G401 (cell line): ENCODE measurements around the gene NR2F6. TPM values are rescaled to one million over a fixed set of nuclear protein-coding genes. Genes with fewer than 3 reads are reported as not detected.

Experiments
- DNase-seq: peaks from one replicate; pipeline ENCODE4 v3.0.0-alpha.2; 2015; ENCODE audit warnings: low spot score
- in situ Hi-C: cut with HindIII; loops from 2 replicates; pipeline ENCODE4 v1.10.0; 2016; ENCODE audit warnings: low sequenced_read_pairs, mixed read lengths
- total RNA-seq: library from RNA; depleted of rRNA; stranded (reverse); fragments of >200 nt; shearing (Covaris generic); gene quantifications from 2 replicates; pipeline ENCODE4 v1.2.3, GENCODE V29; 2014

The NR2F6 gene
- total RNA-seq, 1 experiment from 2014 or later, result 232 TPM

DNA sequence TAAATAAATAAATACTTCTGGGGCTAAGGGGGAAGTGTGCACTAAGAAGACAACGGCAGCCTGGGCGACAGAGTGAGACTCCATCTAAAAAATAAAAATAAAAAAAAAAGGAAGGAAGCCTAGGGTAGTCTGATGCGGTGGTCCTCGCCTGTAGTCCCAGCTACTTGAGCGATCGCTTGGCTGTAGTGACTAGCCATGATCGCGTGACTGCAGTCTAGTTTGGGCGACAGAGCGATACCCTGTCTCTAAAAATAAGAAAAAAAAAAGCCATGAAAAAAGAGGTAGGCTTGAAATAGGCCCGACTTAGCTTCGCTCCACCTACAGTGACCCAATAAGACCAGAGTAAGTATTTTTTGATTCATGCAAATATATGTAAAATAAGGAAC lies 20.9 kb upstream of the NR2F6 start:
- DNase-seq, result no peak
- in situ Hi-C loops, result no loop called here

DNA sequence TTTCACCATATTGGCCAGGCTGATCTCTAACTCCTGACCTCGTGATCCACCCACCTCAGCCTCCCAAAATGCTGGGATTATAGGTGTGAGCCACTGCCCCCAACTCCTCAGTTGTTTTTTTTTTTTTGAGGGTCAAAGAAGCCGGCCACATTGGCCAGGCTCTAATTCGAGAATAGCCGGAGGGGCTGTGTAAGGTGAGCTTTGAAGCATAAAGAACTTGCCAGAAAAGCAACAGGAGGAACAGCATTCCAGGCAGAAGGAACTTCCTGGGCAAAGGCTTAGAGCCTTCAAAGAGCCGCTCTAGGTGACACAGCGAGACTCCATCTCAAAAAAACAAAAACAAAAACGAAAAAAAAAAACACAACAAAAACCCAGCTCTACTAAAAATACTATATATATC lies 20.3 kb upstream of the NR2F6 start:
- no peak for DNase-seq
- in situ Hi-C loops, result no loop called here

DNA sequence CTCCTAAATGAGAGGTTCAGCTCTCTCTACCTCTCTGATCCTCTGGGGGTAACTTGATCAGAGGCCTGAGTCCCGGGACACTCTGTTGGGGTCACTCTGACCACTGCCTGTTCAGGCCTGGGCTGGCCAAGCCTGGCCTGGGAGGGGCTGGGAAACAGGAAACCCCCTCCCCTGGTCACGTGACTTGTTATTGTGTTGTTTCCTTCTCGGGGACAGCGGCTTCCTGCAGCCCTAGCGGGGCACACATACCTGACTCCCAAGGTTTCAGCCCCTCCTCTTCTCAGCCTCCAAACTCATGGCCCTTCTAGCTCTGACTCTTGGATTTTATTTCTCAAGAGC lies 18.9 kb upstream of the NR2F6 start, which contains the start of gene USHBP1:
Gene USHBP1 (minus strand): TSS at position 105 of the 339 bp plus-strand sequence. CDS start 446 bp downstream, outside the sequence.
- in situ Hi-C loops, result no loop called here
- DNase-seq, result no peak

DNA sequence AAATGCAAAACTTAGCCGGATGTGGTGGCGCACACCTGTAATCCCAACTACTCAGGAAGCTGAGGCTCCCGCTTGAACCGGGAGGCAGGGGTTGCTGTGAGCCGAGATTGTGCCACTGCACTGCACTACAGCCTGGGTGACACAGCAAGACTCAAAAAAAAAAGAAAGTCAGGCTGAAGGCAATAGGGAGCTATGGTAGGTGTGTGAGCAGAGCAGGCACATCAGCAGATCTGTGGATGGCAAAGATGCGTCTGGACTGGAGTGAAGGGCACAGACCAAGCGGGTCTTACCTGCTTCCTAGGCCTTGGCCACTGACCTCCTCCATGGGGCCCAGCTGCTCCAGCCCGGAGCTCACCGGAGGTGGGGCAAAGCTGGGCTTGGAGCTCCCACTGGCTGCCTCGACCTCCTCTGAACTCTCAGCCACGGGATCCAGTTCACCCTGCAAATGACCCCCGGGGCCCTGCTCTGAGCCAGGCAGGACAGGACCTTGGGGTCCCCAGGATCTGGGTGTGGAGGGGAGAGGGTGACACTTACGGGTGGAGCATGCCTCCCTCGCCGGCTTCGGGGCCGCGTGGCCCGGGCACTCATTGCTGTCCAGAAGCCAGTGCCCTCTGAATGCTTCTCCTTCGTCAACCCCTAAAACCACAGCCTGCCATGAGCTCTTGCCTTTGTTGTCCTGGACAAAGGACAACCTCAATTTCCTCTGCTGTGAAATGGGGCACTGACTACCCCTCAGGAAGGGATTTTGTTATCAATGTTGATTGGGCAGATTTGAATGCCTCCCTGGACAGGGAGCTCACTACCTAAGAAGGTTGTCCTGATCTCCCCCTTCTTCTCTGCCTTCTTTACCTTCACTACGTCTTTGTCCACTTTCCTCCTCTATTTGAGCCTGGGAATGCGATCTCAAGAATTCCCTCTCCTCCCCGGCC lies 18.3 kb upstream of the NR2F6 start:
- in situ Hi-C loops, result no loop called here
- no peak for DNase-seq

DNA sequence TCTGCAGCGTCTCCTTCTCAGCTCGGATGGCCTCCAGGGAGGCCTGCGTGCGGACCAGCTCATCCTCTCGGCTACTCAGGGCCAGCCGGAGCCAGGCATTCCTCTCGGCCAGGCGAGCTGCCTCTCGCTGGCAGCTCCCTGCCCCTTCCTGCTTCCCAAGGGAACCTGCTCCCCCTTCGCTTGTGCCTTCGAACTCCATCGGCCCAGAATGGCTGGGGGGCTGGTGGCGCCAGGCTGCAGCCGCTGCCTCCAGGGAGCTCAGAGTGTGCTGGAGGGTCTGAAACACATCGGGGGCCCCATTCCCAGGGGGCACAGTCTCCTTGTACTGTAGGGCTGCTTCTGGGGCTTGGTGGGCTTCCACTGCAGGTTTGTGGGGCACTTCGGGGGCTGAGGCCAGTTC lies 16.8 kb upstream of the NR2F6 start:
- DNase-seq, result no peak
- in situ Hi-C loops, result no loop called here

DNA sequence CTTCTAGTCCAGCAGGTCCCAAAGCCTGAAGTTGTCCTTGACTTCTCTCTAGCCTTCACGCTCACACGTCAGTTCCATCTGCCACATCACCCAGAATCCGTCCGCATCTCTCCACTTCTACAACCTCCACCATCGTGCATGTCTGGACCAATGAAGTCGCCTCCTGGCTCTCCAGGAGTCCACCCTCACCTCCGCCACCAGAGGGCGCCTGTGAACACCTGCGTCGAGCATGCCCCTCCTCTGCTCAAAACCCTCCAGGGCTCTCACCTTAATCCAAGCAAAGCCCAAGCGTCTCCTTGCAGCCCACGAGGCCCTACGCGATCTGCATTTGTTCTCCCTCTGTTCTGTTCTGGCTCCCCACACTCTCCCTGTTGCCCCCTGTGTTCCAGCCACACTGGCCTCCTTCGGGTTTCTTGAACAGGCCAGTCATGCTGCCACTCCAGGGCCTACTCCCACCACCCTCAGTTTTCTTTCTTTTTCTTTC lies 15.2 kb upstream of the NR2F6 start:
- in situ Hi-C loops, result no loop called here
- peak; percentile 63 for DNase-seq

DNA sequence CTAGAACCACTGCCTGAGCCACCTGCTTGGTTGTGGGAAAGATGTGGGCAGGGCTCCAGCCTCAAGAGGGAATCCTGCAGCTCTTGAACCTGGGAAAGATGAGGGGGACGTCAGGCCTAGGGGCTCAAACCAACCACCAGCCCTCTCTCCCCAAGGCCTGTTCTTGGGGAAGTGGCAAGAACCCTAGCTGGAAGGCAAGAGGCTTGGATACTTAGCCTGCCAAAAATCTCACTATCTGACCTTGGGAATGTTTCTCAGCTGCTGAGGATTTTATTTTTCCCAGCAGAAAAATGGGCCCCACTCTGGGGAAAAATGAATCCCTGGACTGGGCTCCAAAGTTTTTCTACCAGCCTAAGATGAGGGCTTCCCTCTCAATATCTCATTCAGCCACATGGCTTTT lies 14.2 kb upstream of the NR2F6 start:
- in situ Hi-C loops, result no loop called here
- no peak for DNase-seq

DNA sequence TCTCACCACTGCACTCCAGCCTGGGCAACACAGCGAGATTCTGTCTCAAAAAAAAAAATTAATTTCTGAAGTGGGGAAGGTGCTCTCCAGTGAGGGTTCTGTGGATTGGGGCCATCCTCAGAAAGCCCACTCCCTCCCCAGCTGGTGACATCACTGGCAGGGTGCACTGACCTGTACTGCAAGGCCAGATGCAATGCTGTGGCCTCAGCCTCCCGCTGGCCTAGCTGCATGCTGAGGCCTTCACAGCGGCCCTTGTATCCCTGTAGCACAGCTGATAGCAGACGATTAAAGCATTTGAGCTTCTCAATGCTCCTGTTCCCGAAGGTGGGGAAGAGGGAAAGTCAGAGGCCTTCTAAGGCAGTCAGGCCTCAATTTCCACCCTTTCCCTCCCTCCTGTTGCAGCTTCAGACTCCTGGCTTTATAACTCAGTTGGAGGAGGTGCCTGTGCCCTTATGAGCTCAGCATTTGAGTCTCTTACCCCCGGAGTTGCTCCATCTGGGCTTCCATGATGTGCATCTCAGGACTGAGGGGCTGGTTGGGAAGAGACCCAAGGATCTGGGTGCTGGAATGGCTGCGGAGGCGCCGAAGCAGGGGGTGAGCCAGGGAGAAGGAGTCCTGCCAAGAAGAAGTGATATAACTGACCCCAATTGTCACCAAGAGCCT lies 13.5 kb upstream of the NR2F6 start:
- no peak for DNase-seq
- in situ Hi-C loops, result no loop called here

DNA sequence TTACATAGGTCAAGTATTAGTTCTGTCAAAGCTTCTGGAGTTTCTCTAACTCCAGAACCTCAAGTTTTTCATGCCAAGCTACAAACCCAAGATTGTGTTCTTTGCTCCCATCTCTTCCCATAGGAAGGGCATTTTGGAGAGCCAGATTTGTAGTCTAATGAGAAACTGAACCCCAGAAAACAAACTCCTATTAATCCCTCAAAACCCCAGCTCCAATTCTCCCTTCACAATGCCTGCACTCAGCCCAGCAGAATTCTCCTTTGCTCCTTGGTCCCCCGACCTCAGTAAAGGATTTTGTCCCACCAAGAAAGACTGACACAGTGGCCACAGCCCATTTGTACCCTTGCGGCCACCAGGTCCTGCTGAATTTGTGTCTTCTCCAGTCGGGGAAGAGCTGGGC lies 10.4 kb upstream of the NR2F6 start:
- in situ Hi-C loops, result no loop called here
- no peak for DNase-seq

DNA sequence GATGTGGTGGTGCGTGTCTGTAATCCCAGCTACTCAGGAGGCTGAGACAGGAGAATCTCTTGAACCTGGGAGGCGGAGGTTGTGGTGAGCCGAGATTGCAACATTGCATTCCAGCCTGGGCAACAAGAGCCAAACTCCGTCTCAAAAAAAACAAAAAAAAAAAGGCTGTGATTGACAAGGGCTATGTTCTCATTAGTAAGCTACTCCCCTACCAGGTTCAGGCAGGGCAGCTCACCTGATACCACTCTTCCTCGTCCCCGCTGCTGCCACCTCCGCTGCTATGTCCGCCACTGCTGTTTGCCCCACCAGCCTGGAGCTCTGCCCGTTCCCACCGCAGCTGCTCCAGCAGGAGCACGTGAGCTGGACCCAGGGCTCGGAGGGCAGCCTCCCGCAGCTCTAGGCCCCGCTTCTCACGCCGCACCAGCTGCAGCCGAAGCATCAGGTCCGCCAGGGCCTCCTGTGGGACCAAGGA lies 9.5 kb upstream of the NR2F6 start:
- in situ Hi-C loops, result no loop called here
- no peak for DNase-seq

DNA sequence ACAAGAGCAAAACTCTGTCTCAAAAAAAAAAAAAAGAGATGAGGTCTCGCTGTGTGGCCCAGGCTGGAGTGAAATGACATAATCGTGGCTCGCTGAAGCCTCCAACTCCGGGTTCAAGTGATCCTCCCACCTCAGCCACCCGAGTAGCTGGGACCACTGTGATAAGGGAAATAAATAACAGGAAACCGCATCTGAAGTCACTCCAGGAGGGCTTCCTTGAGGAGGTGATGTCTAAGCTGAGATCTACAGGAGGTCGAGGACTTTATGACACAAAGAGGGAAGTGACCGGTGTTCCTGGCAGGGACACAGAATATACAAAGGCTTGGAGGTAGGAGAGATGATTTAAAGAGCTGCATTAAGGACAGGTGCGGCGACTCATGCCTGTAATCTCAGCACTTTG lies 8.9 kb upstream of the NR2F6 start:
- DNase-seq, result no peak
- in situ Hi-C loops, result no loop called here

DNA sequence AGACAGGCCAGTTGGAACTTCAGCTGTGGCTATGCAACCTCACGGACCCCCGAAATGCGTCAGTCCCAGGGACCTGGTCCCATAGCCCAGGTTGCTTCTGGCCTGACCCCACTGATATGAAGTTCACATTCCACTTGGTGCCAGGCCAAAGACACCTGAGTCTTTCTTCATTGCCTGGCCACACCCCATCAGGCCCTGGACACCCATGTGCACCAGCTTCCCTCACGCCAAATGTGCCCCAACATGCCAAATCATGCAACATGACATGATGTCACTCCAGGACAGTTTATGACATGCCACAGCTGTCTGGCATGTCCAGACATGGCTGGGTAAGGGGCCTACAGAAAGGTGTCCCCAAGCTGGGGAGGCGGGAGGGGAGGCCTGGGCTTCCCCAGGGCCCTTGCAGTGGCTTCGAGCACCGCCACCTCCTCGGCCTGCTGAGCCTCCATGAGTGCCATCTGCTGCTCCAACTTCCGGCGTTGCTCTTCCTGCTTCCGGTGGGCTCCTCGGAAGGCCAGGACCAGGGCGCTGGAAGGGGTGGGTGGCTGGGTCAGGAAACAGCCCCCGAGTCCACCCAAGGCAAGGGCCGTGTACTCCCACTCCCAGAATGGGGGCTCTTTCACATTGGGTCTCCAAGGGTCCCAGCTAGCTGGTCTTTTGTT lies 4.3 kb upstream of the NR2F6 start:
- in situ Hi-C loops, result no loop called here
- no peak for DNase-seq

DNA sequence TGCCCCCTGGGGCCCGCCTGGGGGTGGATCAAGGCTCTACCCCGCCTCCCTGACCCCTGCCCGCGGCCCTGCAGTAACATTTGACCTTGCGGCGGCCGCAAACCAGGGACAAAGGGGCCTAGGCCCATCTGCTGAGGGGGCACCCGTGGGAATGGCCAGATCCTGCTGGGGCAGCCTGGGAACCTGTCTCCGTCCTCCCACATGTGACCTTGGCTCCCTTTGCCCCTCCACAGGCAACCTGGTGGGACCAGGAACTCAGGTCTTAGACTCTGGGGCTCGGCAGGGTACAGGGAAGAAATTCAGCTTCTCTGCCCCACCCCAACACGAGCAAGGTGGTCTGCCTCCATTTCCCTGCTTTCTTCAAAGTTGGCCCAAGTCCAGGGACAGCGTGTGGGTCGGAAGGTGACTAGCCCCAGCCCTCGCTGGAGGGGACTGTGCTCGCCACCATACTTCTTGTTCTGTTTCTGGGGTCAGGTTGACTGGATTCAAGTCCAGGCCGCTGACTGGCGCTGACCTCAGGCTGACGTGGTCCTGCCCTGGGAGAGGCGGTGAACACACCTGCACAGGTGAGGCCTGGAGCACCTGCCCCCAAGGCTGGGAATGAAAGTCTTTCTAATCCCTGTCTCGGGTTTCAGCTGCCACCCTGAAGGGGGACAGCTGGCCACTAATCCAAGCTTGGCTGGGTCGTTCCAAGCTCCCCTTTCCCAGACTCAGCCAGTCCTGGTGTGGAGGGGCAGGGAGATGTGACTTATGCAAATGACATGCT lies 2.5 kb upstream of the NR2F6 start:
- in situ Hi-C loops, result no loop called here
- no peak for DNase-seq

DNA sequence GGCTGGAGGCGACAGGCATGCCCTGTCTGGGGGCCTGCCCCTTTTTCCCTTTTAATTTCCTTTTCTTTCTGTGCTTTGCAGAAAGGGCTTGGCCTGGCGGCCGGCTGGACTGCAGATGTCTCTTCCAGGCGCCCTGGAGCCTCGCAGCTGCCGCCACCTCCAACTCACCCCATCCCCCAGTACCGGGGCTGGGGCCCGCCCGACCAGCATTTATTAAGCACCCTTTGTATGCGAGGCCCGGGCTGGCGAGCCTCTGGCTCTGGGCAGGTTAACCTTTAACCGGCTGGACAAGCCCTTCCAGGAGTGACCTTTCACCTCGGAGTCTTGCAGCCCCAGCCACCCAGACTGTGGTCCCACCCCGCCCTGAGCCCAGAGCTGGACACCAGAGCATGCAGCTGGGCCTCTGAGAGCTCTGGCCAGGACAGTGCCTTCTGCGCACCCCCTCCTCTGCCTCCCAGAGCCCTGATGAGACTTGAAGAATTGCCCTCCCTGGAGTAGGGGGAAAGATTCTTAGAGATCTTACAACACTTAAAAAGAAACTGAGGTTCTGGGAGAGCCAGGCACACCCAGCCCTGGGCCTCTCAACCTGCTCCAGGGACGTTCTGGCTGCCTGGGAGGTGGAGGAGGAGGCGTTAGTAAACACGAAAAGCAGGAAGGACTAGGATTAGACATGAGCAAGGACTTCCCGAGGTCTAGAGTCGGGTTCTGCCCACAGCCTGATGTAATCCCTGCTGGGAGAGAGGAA lies 1.1 kb upstream of the NR2F6 start:
- DNase-seq, result no peak
- in situ Hi-C loops, result no loop called here

DNA sequence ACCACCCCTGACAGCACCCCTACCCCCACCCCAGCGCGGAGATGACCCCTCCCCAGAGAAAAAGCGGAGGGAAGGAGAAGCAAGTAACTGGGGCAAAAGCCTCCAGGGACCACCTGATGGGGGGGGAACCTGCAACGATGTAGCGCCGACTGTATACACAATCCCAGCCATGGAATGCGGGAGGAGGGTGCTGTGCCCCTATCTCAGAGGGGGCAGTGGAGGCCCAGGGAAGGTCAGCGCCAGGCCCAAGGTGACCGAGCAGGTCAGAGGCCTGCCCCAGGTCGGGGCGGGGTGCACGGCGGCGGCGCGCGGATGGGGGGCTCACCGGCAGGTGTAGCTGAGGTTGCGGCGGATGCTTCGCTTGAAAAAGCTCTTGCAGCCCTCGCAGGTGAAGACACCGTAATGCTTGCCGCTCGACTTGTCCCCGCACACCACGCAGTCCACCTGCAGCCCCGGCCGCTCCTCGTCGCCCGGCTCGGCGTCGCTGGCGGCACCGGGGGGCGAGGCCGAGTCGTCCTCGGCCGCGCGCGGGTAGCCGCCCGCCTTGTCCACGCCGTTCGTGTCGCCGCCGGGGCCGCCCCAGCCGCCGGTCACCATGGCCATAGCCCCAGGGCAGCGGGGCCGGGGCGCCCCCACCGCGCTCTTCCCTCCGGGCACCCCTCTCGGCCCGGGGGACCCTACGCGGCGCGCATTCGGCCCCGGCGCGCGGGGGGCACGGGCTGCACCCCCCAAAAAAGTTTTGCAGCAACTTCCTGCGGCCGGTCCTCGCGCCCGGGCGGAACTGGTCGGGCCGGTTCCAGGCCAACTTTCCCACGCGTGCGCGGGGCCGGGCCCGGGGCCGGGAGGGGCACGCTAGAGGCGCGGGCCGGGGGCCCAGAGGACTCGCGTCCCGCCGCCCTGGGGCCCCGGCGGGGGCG lies 843 bp downstream of the NR2F6 start:
- in situ Hi-C loops, result no loop called here
- DNase-seq, result no peak

DNA sequence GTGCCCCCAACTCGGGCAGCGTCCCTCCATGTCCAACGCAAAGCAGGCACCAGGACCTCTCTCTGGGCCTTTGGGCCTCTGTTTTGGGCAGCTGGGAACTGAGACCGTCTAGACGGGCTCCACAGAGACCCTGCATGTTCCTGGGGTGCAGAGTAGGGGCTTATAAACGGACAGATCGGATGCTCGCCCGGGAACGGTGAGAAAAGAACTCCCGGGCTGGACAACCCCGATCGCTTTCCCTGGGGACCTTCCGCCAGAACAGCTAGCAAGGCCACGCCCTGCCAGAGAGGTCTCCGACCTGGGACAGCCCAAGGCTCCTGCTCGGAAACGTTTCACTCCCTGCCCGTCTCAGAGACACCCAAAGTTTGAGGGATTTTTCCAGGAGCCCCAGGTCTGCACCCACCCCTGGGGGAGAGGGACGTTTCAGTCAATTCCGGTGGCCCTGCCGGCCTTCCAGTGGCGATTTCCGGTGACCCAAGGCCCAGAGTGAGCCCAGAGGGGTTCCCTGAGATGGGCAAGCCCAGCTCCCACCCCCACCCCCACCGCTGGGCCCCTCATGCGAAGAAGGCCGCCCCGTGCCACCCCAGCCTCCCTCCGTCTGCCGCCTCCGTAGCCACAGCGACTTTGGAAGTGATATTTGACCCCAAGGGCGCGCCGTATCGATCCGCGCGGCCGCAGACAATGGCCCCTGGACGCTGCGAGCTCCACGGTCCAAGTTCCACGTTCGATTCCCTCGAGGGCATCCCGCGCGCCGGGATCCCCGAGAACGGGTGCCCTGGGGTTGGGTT lies 1.7 kb downstream of the NR2F6 start:
- DNase-seq, result no peak
- in situ Hi-C loops, result no loop called here
